Measurements from ENCODE around the gene SMAD7. TPM values are rescaled to one million over a fixed set of nuclear protein-coding genes. Genes with fewer than 3 reads are reported as not detected.

The SMAD7 gene
- total and polyA plus RNA-seq, 2 experiments from 2014 or later, result 11.8 to 29.8 TPM

GRCh38 chr18:48945953-48946217 lies 4.9 kb downstream of the SMAD7 start (continued):
- no peak for TF ChIP-seq ZNF462 (CRISPR knock-in tag; IDR thresholded peaks at IDR 0.05)

DNA sequence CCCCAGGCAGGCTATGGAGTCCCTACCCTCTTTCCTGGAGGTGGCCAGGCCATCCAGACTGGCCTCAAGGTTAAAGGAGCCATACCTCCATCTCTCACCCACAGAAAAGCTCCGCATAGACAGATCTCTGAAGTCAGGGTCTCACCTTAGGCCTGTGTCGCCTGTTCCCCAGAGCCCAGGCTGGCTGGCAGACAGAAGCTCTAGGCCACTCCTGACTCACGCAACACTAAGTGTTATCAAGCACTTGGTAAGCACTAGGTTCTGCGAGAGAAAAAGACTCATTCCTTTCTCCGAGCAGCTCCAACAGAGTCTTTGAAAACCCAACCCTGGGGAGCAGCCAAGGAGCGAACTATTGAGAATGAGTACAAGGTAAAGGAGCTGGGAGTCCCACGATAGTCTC lies 6.1 kb downstream of the SMAD7 start:
- Histone ChIP-seq H2AFZ (no peak overlapping the region), H3K27ac (ENCODE audit: low read depth) (no peak overlapping the region), H3K4me1 (ENCODE audit: insufficient read depth) (peaks cover 85% of the 10 kb centered on the region), H3K36me3 (ENCODE audit: insufficient read depth) (no peaks in the 10 kb centered on the region; the same call in 1 of the 2 replicates), H3K4me3 (peak overlapping the region; percentile 27; the same call in 1 of the 2 replicates), H3K79me2 (replicated peaks; ENCODE audit: insufficient read depth) (peaks cover 100% of the 10 kb centered on the region), H3K9me2 (ENCODE audit: insufficient read depth) (no peaks in the 10 kb centered on the region), H4K20me1 (replicated peaks; ENCODE audit: insufficient read depth) (peaks cover 93% of the 10 kb centered on the region), H3K4me2 (peak overlapping the region; percentile 100), H3K27me3 (ENCODE audit: insufficient read depth) (peaks cover 11% of the 10 kb centered on the region; the same call in 1 of the 2 replicates), H3F3A (replicated peaks; ENCODE audit: low read depth) (peaks cover 27% of the 10 kb centered on the region)
- H3K4me1 Mint-ChIP-seq, result peaks cover 88% of the 10 kb centered on the region
- peaks cover 2% of the 10 kb centered on the region; the same call in 1 of the 3 replicates for H3K9me3 Mint-ChIP-seq
- ATAC-seq (no peak), DNase-seq (ENCODE audit: low spot score) (no peak)
- no peak overlapping the region for H3K27ac Mint-ChIP-seq
- peak overlapping the region; percentile 6; the same call in 1 of the 3 replicates for H3K4me3 Mint-ChIP-seq
- H3K27me3 Mint-ChIP-seq (ENCODE audit: insufficient read depth, low read depth, poor library complexity), result peaks cover 23% of the 10 kb centered on the region
- peaks cover 87% of the 10 kb centered on the region for H3K36me3 Mint-ChIP-seq (ENCODE audit: low read depth)
- TF ChIP-seq JUNB (IDR thresholded peaks at IDR 0.05; ENCODE audit: unreplicated experiment), result no peak
- no peak for TF ChIP-seq CREB1 (CRISPR knock-in tag; IDR thresholded peaks at IDR 0.05; ENCODE audit: low read depth)
- TF ChIP-seq NANOG (IDR thresholded peaks at IDR 0.05; ENCODE audit: borderline replicate concordance), result no peak
- TF ChIP-seq, protein P1, sequence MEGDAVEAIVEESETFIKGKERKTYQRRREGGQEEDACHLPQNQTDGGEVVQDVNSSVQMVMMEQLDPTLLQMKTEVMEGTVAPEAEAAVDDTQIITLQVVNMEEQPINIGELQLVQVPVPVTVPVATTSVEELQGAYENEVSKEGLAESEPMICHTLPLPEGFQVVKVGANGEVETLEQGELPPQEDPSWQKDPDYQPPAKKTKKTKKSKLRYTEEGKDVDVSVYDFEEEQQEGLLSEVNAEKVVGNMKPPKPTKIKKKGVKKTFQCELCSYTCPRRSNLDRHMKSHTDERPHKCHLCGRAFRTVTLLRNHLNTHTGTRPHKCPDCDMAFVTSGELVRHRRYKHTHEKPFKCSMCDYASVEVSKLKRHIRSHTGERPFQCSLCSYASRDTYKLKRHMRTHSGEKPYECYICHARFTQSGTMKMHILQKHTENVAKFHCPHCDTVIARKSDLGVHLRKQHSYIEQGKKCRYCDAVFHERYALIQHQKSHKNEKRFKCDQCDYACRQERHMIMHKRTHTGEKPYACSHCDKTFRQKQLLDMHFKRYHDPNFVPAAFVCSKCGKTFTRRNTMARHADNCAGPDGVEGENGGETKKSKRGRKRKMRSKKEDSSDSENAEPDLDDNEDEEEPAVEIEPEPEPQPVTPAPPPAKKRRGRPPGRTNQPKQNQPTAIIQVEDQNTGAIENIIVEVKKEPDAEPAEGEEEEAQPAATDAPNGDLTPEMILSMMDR (conservative IDR thresholded peaks at IDR 0.05; ENCODE audit: low read depth in 2 of 2), result no peak
- no peak for TF ChIP-seq ETS1 (IDR thresholded peaks at IDR 0.05)
- TF ChIP-seq ZNF331 (CRISPR knock-in tag; IDR thresholded peaks at IDR 0.05; ENCODE audit: low read depth), result no peak
- TF ChIP-seq ZNF462 (CRISPR knock-in tag; IDR thresholded peaks at IDR 0.05), result no peak
